Measurements from ENCODE around the gene OTOF.

OTOF gene

DNA sequence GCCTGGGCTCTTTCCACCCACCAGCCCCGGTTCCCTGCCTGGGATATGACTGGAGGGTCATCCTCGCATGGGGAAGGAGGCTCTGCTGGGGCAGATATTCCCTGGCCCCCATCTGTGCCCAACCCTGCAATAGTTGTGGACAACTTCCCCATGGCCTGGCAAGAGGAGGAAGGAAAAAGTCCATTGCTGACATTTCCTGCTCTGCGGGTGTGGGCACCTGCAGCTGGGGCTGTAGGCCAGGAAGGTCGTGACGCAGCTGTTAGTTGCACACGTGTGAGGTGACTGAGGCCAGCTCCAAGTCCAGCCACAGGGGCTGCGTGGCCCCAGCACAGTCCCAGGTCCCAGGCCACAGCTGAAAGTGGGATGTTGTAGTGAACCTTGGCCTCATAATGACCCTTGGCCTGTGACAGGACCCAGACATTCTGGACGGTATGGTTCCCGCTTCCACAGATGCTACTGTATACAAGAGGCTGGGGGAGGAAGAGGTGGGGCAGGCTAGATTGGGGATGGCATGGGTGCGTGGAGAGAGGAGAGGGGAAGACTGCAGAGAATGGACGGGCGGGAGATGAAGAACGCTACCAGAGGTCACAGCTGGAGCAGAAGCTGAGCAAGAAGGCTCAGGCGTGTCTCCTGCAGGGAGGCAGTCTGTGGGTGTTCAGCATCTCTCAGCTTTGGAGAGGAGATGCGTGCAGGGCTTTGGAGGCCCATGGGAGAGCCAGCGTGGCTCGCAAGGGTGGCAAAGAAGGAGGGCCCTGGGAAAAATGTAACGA, 22.1 kb downstream of the OTOF start:
- Histone ChIP-seq H3K9me2 (replicated peaks; ENCODE audit: insufficient read depth, low read length) (no peaks in the 10 kb centered on the region), H3K9me3 (replicated peaks; ENCODE audit: insufficient read depth, low read length) (no peaks in the 10 kb centered on the region), H3K4me2 (ENCODE audit: low read depth, low read length) (no peak overlapping the region), H3K4me3 (ENCODE audit: low read length) (no peak overlapping the region), H3K27me3 (replicated peaks; ENCODE audit: insufficient read depth, low read length) (peaks cover 6% of the 10 kb centered on the region; the same call in 1 of the 2 replicates), H3K27ac (ENCODE audit: low read length) (no peak overlapping the region), H3K36me3 (replicated peaks; ENCODE audit: insufficient read depth, low read length) (no peaks in the 10 kb centered on the region), H2AFZ (ENCODE audit: low read length) (no peak overlapping the region), H3K4me1 (ENCODE audit: low read length) (no peaks in the 10 kb centered on the region), H3K9ac (ENCODE audit: low read length) (no peak overlapping the region), H3K79me2 (ENCODE audit: low read length) (no peaks in the 10 kb centered on the region), H4K20me1 (ENCODE audit: insufficient read depth, low read length) (no peaks in the 10 kb centered on the region), H3F3A (ENCODE audit: insufficient read depth, low read length) (no peaks in the 10 kb centered on the region)
- TF ChIP-seq EZH2phosphoT487 (IDR thresholded peaks at IDR 0.05; ENCODE audit: low read length) (no peak), EZH2 (optimal IDR thresholded peaks at IDR 0.05; ENCODE audit: low read depth, low read length) (no peak)
- TF ChIP-seq, protein P1, sequence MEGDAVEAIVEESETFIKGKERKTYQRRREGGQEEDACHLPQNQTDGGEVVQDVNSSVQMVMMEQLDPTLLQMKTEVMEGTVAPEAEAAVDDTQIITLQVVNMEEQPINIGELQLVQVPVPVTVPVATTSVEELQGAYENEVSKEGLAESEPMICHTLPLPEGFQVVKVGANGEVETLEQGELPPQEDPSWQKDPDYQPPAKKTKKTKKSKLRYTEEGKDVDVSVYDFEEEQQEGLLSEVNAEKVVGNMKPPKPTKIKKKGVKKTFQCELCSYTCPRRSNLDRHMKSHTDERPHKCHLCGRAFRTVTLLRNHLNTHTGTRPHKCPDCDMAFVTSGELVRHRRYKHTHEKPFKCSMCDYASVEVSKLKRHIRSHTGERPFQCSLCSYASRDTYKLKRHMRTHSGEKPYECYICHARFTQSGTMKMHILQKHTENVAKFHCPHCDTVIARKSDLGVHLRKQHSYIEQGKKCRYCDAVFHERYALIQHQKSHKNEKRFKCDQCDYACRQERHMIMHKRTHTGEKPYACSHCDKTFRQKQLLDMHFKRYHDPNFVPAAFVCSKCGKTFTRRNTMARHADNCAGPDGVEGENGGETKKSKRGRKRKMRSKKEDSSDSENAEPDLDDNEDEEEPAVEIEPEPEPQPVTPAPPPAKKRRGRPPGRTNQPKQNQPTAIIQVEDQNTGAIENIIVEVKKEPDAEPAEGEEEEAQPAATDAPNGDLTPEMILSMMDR (IDR thresholded peaks at IDR 0.05; ENCODE audit: low read length): no peak
- DNase-seq: no peak

DNA sequence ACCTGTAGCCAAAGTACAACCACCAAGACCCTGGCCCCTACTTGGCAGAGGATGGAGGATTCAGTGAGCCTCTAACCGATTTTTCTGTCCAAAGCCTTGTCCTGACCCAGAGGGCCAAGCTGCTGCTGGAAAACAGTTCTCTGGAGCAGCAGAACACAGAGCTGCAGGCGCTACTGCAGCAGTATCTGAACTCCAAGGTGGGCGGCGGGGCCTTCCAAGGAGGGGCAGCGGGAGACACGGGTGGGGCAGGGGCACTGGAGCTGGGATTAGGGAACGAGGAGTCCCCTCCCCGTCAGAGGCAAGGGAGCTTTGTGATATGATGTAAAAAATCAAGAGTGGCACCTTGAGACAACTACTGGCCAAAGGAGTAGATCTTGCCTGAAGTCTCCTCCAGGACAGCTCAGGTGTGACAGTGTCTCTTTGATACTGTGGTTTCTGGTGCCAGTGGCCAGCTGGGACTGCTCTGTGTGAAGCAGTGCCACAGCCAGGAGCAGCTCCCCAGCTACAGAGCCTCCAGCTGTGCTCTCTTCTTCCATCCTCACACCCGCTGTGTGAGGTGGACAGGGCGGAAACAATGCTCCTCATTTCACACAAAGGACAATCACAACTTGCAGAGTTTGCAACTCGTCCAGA, 22.8 kb downstream of the OTOF start:
- Histone ChIP-seq H4K20me1 (ENCODE audit: insufficient read depth, low read length) (no peaks in the 10 kb centered on the region), H3K9me2 (replicated peaks; ENCODE audit: insufficient read depth, low read length) (no peaks in the 10 kb centered on the region), H3K4me2 (ENCODE audit: low read depth, low read length) (no peak overlapping the region), H2AFZ (ENCODE audit: low read length) (no peak overlapping the region), H3K27ac (ENCODE audit: low read length) (no peak overlapping the region), H3K4me1 (ENCODE audit: low read length) (no peaks in the 10 kb centered on the region), H3K4me3 (ENCODE audit: low read length) (no peak overlapping the region), H3F3A (ENCODE audit: insufficient read depth, low read length) (no peaks in the 10 kb centered on the region), H3K9me3 (replicated peaks; ENCODE audit: insufficient read depth, low read length) (no peaks in the 10 kb centered on the region), H3K27me3 (replicated peaks; ENCODE audit: insufficient read depth, low read length) (peaks cover 5% of the 10 kb centered on the region; the same call in 1 of the 2 replicates), H3K36me3 (replicated peaks; ENCODE audit: insufficient read depth, low read length) (no peaks in the 10 kb centered on the region), H3K79me2 (ENCODE audit: low read length) (no peaks in the 10 kb centered on the region), H3K9ac (ENCODE audit: low read length) (no peak overlapping the region)
- DNase-seq: no peak
- TF ChIP-seq EZH2 (optimal IDR thresholded peaks at IDR 0.05; ENCODE audit: low read depth, low read length) (no peak), EZH2phosphoT487 (IDR thresholded peaks at IDR 0.05; ENCODE audit: low read length) (no peak)
- TF ChIP-seq, protein P1 (IDR thresholded peaks at IDR 0.05; ENCODE audit: low read length): no peak

DNA sequence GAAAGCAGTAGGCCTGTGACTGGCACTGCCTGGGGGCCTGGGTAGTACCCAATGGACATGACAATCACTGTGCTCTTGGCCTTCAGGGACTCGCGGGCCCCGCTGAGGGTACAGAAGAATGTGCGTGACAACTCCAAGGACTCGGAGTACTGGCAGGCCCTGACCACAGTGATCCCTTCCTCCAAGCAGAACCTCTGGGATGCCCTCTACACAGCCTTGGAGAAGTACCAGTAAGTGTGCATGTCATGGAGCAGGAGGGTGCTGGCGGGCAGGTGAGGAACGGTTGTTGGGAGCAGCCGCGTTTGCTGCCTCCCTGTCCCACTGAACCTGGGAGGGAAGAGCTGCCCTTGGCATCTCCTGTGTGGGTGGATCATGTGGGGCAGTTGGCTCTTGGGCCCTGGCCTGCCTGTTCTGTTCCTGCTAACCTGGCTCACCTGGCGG, 23.3 kb downstream of the OTOF start:
- H3K79me2 ChIP-seq (ENCODE audit: low read length): no peaks in the 10 kb centered on the region
- H3K4me1 ChIP-seq (ENCODE audit: low read length): no peaks in the 10 kb centered on the region

More for the DNA sequence above, 23.3 kb downstream of the OTOF start:
- Histone ChIP-seq H3K4me3 (ENCODE audit: low read length) (no peak overlapping the region), H3F3A (ENCODE audit: insufficient read depth, low read length) (no peaks in the 10 kb centered on the region), H2AFZ (ENCODE audit: low read length) (no peak overlapping the region), H3K27me3 (replicated peaks; ENCODE audit: insufficient read depth, low read length) (no peaks in the 10 kb centered on the region), H3K9me2 (replicated peaks; ENCODE audit: insufficient read depth, low read length) (no peaks in the 10 kb centered on the region), H3K27ac (ENCODE audit: low read length) (no peak overlapping the region), H3K9me3 (replicated peaks; ENCODE audit: insufficient read depth, low read length) (no peaks in the 10 kb centered on the region), H4K20me1 (ENCODE audit: insufficient read depth, low read length) (no peaks in the 10 kb centered on the region), H3K36me3 (replicated peaks; ENCODE audit: insufficient read depth, low read length) (no peaks in the 10 kb centered on the region), H3K4me2 (ENCODE audit: low read depth, low read length) (no peak overlapping the region), H3K9ac (ENCODE audit: low read length) (no peak overlapping the region)
- no peak for TF ChIP-seq EZH2phosphoT487 (IDR thresholded peaks at IDR 0.05; ENCODE audit: low read length)
- TF ChIP-seq, protein P1 (IDR thresholded peaks at IDR 0.05; ENCODE audit: low read length): no peak
- TF ChIP-seq EZH2 (optimal IDR thresholded peaks at IDR 0.05; ENCODE audit: low read depth, low read length): no peak
- no peak for DNase-seq

Data from MM.1S (cell line).